Gastroesophageal sphincter (tissue), 3 donors: ENCODE measurements around the gene NDUFS6.

ENCODE experiments used
- EP300 ChIP-seq: sonication (generic); formaldehyde crosslinking; IDR thresholded peaks from one replicate; pipeline ENCODE4 v1.6.1; 2017; ENCODE audit warnings: antibody characterized with exemption, mild to moderate bottlenecking
- POLR2A ChIP-seq, 2 donors: fragments of 450-650 bp; IDR thresholded peaks; one replicate each; pipeline ENCODE4 v1.6.1; 2017; ENCODE audit warnings: antibody characterized with exemption in 2 of 2, mild to moderate bottlenecking in 2 of 2, moderate library complexity in 1 of 2
- POLR2AphosphoS5 ChIP-seq: sonication (generic); formaldehyde crosslinking; IDR thresholded peaks from one replicate; pipeline ENCODE4 v1.6.1; 2017; ENCODE audit warnings: antibody characterized with exemption
- TF ChIP-seq, protein P1 (sequence below), 4 experiments: fragments of 200-600 bp in 2 of 4; fragments of 450-650 bp in 2 of 4; sonication (generic) in 1 of 4; IDR thresholded peaks; one replicate each; pipeline ENCODE4 v1.5.1; 2017 to 2019; ENCODE audit warnings: antibody characterized with exemption in 4 of 4, mild to moderate bottlenecking in 2 of 4, moderate library complexity in 2 of 4

DNA sequence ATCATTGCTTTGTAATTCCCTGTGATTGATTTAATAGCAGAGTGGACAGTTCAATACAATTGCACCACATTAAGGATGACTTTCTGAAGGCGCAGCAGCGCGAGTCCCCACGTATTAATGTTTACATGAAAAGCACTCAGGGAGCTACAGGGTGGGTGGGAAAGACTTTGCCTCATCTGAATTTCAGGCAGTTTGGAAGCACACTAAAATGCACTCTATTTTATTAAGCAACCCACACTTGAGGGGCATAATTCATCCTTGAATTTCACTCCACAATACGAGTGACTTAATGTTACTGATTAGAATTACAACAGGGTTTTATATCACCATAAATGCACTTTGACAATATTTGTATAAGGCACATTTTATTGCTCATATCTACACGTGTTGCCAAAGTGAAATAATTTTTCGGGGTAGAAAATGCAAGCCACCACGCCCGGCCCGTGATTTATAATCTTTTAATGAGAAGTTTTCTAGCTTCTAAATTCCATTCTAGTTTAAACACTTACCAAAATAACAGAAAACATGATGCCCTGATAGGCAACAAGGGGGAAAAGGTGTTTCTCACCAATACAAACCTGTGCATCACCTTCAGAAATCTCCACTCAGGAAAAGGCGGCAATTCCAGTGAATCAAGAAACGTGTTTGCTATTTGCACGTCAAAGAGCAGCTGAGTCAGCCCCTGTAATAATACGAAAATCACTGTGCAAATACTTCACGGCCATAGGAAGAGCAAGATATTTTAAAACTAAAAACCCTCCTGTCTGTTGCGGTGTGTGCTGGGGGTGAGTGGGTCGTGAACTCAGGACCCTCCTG is 41.0 kb downstream of the NDUFS6 start:
- TF ChIP-seq, protein P1, sequence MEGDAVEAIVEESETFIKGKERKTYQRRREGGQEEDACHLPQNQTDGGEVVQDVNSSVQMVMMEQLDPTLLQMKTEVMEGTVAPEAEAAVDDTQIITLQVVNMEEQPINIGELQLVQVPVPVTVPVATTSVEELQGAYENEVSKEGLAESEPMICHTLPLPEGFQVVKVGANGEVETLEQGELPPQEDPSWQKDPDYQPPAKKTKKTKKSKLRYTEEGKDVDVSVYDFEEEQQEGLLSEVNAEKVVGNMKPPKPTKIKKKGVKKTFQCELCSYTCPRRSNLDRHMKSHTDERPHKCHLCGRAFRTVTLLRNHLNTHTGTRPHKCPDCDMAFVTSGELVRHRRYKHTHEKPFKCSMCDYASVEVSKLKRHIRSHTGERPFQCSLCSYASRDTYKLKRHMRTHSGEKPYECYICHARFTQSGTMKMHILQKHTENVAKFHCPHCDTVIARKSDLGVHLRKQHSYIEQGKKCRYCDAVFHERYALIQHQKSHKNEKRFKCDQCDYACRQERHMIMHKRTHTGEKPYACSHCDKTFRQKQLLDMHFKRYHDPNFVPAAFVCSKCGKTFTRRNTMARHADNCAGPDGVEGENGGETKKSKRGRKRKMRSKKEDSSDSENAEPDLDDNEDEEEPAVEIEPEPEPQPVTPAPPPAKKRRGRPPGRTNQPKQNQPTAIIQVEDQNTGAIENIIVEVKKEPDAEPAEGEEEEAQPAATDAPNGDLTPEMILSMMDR (IDR thresholded peaks at IDR 0.05) = no peak
- TF ChIP-seq POLR2AphosphoS5 = no peak
- no peak for TF ChIP-seq POLR2A (IDR thresholded peaks at IDR 0.05)
- no peak for TF ChIP-seq EP300
